ENCODE results near the gene ARL6.

DNA sequence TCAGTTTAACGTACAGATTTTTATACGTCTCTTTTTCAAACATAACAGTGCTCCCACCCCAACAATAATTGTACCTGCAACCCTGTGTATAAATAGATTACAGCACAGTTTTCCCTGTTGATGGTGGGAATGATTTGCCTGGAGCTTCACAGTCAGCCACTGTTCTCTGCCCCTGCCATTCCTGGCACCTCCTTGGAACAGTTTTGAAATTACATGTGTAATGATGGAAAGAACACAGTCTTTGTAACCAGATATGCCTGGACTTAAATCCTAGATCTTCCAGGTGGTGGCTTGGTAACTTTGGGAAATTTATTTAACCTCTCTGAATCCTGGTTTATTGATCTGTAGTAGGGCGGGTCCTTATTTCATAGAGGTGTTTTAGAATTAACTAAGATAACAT lies 84.2 kb downstream of the ARL6 start:
- no peak for TF ChIP-seq EZH2 (IDR thresholded peaks at IDR 0.05; ENCODE audit: borderline replicate concordance, low read depth, low read length)
- no peak for TF ChIP-seq SNRNP70 (optimal IDR thresholded peaks at IDR 0.05; ENCODE audit: low read depth, low read length)
- TF ChIP-seq YY1 (IDR thresholded peaks at IDR 0.05; ENCODE audit: borderline replicate concordance in 1 of 3, control insufficient read depth in 1 of 3, extremely low read depth in 1 of 3, insufficient read depth in 3 of 3, insufficient read length in 1 of 3, insufficient replicate concordance in 2 of 3, low read depth in 1 of 3, low read length in 2 of 3), result no peak
- TF ChIP-seq, protein P1, sequence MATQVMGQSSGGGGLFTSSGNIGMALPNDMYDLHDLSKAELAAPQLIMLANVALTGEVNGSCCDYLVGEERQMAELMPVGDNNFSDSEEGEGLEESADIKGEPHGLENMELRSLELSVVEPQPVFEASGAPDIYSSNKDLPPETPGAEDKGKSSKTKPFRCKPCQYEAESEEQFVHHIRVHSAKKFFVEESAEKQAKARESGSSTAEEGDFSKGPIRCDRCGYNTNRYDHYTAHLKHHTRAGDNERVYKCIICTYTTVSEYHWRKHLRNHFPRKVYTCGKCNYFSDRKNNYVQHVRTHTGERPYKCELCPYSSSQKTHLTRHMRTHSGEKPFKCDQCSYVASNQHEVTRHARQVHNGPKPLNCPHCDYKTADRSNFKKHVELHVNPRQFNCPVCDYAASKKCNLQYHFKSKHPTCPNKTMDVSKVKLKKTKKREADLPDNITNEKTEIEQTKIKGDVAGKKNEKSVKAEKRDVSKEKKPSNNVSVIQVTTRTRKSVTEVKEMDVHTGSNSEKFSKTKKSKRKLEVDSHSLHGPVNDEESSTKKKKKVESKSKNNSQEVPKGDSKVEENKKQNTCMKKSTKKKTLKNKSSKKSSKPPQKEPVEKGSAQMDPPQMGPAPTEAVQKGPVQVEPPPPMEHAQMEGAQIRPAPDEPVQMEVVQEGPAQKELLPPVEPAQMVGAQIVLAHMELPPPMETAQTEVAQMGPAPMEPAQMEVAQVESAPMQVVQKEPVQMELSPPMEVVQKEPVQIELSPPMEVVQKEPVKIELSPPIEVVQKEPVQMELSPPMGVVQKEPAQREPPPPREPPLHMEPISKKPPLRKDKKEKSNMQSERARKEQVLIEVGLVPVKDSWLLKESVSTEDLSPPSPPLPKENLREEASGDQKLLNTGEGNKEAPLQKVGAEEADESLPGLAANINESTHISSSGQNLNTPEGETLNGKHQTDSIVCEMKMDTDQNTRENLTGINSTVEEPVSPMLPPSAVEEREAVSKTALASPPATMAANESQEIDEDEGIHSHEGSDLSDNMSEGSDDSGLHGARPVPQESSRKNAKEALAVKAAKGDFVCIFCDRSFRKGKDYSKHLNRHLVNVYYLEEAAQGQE (IDR thresholded peaks at IDR 0.05; ENCODE audit: borderline replicate concordance), result no peak
- TF ChIP-seq, protein P1 (CRISPR knock-in tag; IDR thresholded peaks at IDR 0.05; ENCODE audit: low read depth), result no peak
- TF ChIP-seq FOS (IDR thresholded peaks at IDR 0.05; ENCODE audit: extremely low read depth, insufficient read length), result no peak
